Activated CD8-positive, alpha-beta T cell treated with anti-CD3 and anti-CD28 coated beads, Interleukin-2, amount 10 ng/mL, durations not matched to agents 7 days and 5 days (primary cell): ENCODE results near the gene NF1. TPM values are rescaled to one million over a fixed set of nuclear protein-coding genes. Genes with fewer than 3 reads are reported as not detected.

Source experiments
- ATAC-seq: fragments of 150-1000 bp; cut with Tn5 transposase; one replicate; pipeline ENCODE4 v1.10.0; 2021; ENCODE audit warnings: moderate library complexity
- CTCF ChIA-PET: fragments of 350-600 bp; sonication (Branson Sonifier 250); formaldehyde crosslinking; loops from one replicate; lab custom pipeline; 2021; ENCODE audit warnings: antibody characterized with exemption; lab: Charles Lee
- POLR2A ChIA-PET: fragments of 350-600 bp; sonication (Branson Sonifier 250); formaldehyde crosslinking; loops from one replicate; lab custom pipeline; 2021; ENCODE audit warnings: antibody characterized with exemption; lab: Charles Lee
- DNase-seq: peaks from one replicate; pipeline ENCODE4 v3.0.0-alpha.2; 2020
- H3K27ac Mint-ChIP-seq: one replicate; pipeline ENCODE4 v1.8.0; 2021; ENCODE audit warnings: mild to moderate bottlenecking, mixed read lengths
- H3K27me3 Mint-ChIP-seq: one replicate; pipeline ENCODE4 v1.8.0; 2021; ENCODE audit warnings: low read depth, mixed read lengths
- H3K36me3 Mint-ChIP-seq: one replicate; pipeline ENCODE4 v1.8.0; 2021; ENCODE audit warnings: low read depth, mixed read lengths
- H3K4me1 Mint-ChIP-seq: one replicate; pipeline ENCODE4 v1.8.0; 2021; ENCODE audit warnings: low read depth, mixed read lengths
- H3K4me3 Mint-ChIP-seq: one replicate; pipeline ENCODE4 v1.8.0; 2021; ENCODE audit warnings: mild to moderate bottlenecking, mixed read lengths
- H3K9me3 Mint-ChIP-seq: one replicate; pipeline ENCODE4 v1.8.0; 2022; ENCODE audit warnings: mixed read lengths; ENCODE audit not compliant: insufficient read depth
- total RNA-seq, 2 experiments: library from RNA; stranded (reverse); gene quantifications; one replicate each; pipeline ENCODE4 v1.2.3, GENCODE V29; 2021

The NF1 gene
- total RNA-seq, 2 experiments from 2014 or later = 16.7 to 17.4 TPM

DNA sequence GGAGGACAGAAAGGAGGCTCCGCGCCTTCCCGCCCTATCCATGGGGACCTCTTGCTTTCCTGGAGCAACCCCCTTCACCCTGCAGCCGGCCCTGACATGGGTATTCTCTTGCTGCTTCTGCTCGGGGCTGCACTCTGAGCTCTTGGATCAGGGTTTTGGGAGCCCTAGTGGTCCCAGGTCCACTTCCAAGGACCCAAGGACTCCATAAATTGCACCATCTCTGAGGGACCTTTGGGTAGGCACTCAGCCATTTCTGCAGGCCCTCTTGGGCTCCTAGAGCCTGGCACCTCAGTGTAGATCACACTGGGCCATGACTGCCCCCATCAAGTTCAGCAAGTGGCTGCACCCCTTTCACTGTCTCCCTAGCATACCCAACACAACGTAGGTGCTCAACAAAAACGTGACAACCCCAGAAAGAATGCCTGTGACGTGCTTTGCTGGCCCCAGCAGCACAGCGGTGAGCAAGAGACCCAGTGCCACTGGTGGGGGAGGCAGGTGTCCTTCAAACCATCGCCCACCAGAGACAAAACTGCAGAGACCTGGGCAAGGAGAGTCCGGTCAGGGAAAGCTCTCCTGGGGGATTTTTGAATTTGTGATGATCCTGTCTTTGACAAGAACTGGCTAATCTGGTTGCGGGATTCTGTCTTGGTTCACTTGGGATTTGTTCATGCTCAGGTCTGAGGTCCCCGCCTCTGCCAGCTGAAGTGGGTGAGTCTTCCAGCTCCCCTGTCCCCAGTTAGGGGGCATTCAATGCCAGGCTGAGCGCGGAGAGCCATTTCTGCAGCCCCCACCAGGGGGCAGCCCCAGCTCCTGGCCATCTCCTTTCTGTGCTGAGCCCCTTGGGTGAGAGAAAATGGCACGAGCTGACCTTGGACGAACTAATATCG is 294.2 kb downstream of the NF1 start:
- H3K4me3 Mint-ChIP-seq = no peak overlapping the region
- H3K27ac Mint-ChIP-seq = no peak overlapping the region
- DNase-seq = peak; percentile 54
- H3K9me3 Mint-ChIP-seq = no peaks in the 10 kb centered on the region
- ATAC-seq = peak; percentile 43
- ChIA-PET POLR2A (no interaction called here), CTCF (interaction anchor here (0.7 to 3.2 kb wide), 24 partner anchors 9 to 454 kb away, joined by 3 to 23 read pairs (median 4); no protein-coding TSS in a partner anchor)
- H3K4me1 Mint-ChIP-seq = peaks cover 9% of the 10 kb centered on the region
- H3K36me3 Mint-ChIP-seq = no peaks in the 10 kb centered on the region
- H3K27me3 Mint-ChIP-seq = peaks cover 42% of the 10 kb centered on the region

DNA sequence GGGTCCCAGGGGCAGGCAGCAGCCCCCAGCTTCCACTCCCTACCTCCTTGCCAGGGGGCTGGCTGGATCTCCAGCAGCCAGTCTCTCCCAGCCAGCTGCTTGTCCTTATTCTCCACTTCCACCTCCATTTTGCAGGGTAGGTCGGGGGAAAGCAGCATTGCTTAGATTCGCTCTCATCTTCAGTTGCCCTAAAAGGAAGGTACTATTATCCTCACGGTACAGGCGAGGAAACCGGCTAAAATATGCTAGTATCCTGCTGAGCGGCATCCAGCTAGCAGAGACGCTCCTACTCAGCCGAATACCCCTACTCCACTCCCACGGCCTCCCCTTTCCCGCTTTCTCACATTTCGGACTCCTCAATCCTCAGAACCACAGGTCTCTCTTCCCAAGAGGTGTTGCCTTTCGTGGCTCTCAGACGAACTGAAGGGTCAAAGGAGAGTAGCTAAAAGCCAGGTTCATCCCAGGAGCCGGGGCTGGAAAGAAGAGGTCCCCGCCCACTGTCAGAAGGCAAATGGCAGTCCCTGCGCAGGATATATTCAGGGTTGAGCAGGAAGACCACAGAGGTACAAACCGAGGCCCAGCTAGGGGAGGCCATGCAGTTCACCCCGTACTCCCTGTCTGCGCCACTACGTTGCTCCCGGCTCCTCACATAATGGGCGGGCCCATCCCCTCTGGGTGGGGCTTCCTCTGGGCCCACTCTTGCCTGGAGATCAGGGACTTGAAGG is 295.0 kb downstream of the NF1 start:
- no peak overlapping the region for H3K27ac Mint-ChIP-seq
- POLR2A ChIA-PET = no interaction called here
- DNase-seq = no peak
- H3K4me1 Mint-ChIP-seq = peaks cover 9% of the 10 kb centered on the region
- H3K36me3 Mint-ChIP-seq = no peaks in the 10 kb centered on the region
- CTCF ChIA-PET = interaction anchor here (0.7 to 3.2 kb wide), 24 partner anchors 10 to 453 kb away, joined by 3 to 23 read pairs (median 4); no protein-coding TSS in a partner anchor
- no peak for ATAC-seq
- no peaks in the 10 kb centered on the region for H3K9me3 Mint-ChIP-seq
- H3K27me3 Mint-ChIP-seq = peaks cover 49% of the 10 kb centered on the region
- no peak overlapping the region for H3K4me3 Mint-ChIP-seq

DNA sequence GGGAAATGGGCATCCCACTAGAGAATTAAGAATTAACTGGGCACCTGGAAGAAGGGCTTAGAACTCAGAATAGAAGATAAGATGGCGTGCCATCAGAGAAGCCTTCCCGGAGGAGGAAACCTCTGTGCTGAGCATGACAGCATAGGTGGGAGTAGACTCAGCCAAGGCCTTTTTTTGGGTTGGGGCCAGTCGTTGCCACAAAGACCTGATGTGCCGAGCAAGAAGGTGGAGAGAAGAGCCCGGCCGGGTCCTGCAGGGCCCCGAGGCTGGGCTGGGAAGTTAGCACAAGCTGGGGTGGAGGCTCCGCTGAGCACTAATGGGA is 295.6 kb downstream of the NF1 start:
- Mint-ChIP-seq H3K4me3 (peak overlapping the region; percentile 37), H3K27me3 (peaks cover 52% of the 10 kb centered on the region), H3K9me3 (no peaks in the 10 kb centered on the region), H3K27ac (no peak overlapping the region), H3K36me3 (no peaks in the 10 kb centered on the region), H3K4me1 (peaks cover 9% of the 10 kb centered on the region)
- CTCF ChIA-PET = interaction anchor here (1.9 to 3.2 kb wide), 4 partner anchors 119 to 452 kb away, joined by 9 to 23 read pairs (median 11); no protein-coding TSS in a partner anchor
- no peak for DNase-seq
- POLR2A ChIA-PET = no interaction called here
- no peak for ATAC-seq

DNA sequence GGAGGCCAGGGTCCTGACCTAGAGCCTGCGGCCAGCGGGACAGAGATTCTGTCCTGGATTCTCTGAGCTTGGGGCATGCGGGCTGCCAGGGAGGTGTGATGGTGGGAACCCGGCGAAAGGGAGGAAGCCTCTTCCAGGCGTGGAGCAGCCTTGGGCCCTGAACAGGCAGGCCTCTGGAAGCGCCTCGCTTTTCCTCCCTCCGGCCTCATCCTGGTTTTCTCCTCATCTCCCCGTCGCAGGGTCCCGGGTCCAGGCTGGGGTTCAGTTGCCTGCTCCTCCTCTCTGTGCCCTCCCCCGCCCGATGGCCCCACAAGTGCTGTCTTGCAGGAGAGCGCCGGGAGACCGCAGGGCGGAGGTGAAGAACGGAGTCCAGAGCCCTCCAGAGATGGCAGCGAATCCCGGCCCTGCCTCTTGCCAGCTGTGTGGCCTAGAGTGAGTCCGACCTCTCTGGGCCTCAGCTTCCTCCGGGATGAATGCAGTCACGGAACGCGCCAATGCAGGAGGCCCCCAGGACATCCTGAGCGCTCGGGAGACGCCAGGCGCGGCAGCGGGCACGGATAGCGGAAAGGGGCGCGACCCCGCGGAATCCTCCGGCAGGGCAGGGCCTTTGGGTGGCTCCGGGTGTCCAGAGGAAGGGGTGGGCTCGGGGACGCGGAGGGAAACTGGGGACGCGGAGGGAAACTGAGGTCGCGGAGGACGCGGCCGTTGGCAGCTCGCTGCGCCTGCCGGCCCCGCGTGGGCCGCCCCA is 296.1 kb downstream of the NF1 start:
- peaks cover 9% of the 10 kb centered on the region for H3K4me1 Mint-ChIP-seq
- no peaks in the 10 kb centered on the region for H3K9me3 Mint-ChIP-seq
- ChIA-PET POLR2A (no interaction called here), CTCF (interaction anchor here (2.3 to 3.2 kb wide), 3 partner anchors 134 to 452 kb away, joined by 9 to 23 read pairs (median 13); no protein-coding TSS in a partner anchor)
- H3K36me3 Mint-ChIP-seq = no peaks in the 10 kb centered on the region
- peak overlapping the region; percentile 51 for H3K4me3 Mint-ChIP-seq
- DNase-seq (no peak), ATAC-seq (peak; percentile 11)
- peaks cover 54% of the 10 kb centered on the region for H3K27me3 Mint-ChIP-seq
- H3K27ac Mint-ChIP-seq = no peak overlapping the region

DNA sequence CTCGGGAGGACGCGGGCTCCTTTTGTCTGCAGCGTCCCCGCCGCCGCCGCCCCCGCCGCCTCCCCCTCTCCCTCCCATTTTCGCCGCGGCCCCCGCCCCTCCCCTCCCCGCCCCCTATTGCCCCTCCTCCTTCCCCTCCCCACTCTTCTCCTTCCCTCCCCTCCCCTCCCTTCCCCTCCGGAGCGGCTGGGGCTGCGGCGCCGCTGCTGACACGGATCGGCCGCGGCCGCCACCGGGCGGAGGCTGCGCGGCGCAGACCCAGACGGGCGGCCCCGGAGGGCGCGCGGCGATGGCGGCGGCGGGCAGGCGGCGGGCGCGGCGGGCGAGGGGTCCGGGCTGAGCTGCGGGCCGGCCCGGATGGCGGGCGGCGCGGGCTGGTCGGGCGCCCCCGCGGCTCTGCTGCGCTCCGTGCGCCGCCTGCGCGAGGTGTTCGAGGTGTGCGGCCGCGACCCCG is 296.7 kb downstream of the NF1 start, which contains the start of gene RAB11FIP4:
Gene RAB11FIP4, plus strand, starts transcription at position 180 of the 454 bp plus-strand sequence. Its CDS starts 178 bp downstream, at position 358.
- Mint-ChIP-seq H3K36me3 (no peaks in the 10 kb centered on the region), H3K27ac (no peak within 1 kb of the TSS), H3K9me3 (no peaks in the 10 kb centered on the region), H3K4me1 (peaks cover 9% of the 10 kb centered on the region), H3K27me3 (peaks cover 54% of the 10 kb centered on the region), H3K4me3 (peak within 1 kb of the TSS; percentile 51)
- ChIA-PET POLR2A (no interaction called here), CTCF (no interaction called here)
- DNase-seq (no peak), ATAC-seq (peak; percentile 65)

DNA sequence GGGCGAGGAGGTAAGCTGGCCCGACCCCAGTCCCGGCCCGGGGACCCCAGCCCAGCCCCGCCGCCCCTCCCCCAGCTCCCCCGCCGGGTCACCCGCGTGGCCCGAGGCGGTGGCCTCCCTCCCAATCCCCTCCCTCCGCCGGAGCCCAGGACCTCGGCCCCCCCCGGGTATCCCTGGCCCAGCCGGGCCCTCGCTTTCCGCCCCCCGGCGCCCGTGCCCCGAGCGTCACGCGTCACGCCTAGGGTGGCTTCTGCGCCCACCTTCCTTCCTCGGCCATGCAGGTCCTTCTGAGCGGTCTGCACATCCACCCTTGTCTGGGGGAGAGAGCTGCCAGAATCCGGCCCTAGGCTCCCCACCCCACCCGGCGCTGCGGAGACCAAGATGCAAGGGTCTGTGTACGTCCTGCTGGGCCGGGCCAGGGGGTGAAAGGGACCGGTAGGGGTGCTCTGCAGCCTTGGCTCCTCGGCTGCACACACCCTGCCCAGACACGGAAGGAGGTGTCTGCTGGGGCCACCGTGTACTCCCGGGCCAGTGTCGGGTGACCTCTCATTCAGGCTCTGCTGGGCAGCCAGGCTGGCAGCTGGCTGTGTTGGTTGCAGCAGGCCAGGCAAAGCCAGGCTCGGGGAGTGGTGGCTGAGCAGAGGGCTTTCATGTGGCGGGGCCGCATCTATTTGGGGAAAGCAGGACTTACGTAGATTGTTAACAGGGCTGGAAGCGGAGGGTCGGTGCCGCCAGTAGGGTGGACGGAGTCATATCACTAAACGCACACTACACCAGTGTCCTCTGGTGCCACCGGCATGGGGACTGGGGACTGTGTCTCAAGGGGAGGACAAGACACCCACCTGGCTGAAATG is 297.5 kb downstream of the NF1 start:
- Mint-ChIP-seq H3K4me3 (peak overlapping the region; percentile 47), H3K27ac (no peak overlapping the region), H3K4me1 (peaks cover 9% of the 10 kb centered on the region), H3K36me3 (no peaks in the 10 kb centered on the region), H3K27me3 (peaks cover 54% of the 10 kb centered on the region), H3K9me3 (no peaks in the 10 kb centered on the region)
- CTCF ChIA-PET = no interaction called here
- no peak for DNase-seq
- no peak for ATAC-seq
- POLR2A ChIA-PET = no interaction called here

DNA sequence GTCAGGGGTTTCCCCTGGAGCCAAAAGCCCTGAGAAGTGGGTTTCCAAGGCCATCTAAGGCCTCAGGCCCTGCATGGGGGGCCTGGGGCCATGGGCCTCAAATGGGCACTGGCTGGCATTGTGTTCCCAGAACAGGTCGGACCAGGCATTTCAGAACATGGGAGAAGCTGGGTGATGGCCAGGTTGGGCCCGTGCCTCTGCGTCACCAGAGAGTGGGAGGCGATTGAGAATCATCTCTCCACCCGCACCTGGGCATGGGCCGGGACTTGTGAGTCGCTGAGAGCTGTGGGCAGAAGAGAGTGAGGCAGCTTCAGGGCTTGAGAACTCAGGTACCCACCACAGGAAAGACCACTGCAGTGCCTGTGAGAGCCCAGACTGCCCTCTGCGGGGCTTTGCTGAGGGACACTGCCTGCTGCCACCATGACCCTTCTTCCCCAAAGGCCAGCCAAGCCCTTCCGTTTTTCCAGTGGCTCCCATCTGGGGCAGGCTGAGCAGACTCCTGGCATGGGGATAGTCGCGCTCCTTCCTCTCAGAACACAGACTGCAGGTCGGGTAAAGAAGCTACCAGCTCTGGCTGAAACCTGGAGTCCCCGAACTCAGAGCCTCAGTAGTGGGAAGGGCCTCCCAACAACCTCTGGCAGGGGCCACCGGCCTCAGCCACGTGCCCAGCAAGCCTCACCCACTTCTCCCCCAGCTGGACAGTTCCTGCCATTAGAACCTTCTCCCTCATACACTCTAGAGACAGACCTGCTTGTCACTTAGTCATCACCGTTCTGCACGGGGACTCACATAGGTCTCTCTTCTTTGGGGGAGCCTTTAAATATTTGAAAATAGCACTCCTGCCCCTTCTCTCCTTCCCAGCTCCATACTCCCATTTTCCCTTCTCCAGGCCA is 298.3 kb downstream of the NF1 start:
- peaks cover 57% of the 10 kb centered on the region for H3K27me3 Mint-ChIP-seq

DNA sequence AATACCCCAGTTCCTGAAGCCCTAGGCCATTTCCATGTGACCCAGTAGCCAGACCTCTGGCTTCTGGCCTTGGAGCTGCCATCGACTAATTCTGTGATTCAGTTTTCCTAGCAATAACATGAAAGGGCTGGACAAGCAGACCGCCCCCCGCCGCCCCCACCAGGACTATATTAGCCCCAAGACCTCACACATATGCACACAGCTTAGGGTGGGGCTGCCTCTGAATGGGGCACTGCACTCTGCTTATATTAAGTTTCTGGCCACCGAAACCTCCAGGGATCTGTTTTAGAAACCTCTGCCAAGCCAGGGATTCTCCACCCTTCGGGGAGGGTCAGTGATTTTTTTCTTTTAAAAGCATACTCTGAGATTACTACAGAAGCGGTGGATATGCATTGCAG is 299.0 kb downstream of the NF1 start:
- CTCF ChIA-PET = no interaction called here
- Mint-ChIP-seq H3K27me3 (peaks cover 54% of the 10 kb centered on the region), H3K27ac (no peak overlapping the region), H3K4me1 (peaks cover 9% of the 10 kb centered on the region), H3K4me3 (no peak overlapping the region), H3K9me3 (no peaks in the 10 kb centered on the region), H3K36me3 (no peaks in the 10 kb centered on the region)
- POLR2A ChIA-PET = no interaction called here
- ATAC-seq (no peak), DNase-seq (no peak)

More for the DNA sequence above, 298.3 kb downstream of the NF1 start:
- CTCF ChIA-PET = no interaction called here
- no peaks in the 10 kb centered on the region for H3K36me3 Mint-ChIP-seq
- H3K27ac Mint-ChIP-seq = no peak overlapping the region
- POLR2A ChIA-PET = no interaction called here
- ATAC-seq (no peak), DNase-seq (no peak)
- peaks cover 9% of the 10 kb centered on the region for H3K4me1 Mint-ChIP-seq
- no peak overlapping the region for H3K4me3 Mint-ChIP-seq
- no peaks in the 10 kb centered on the region for H3K9me3 Mint-ChIP-seq

DNA sequence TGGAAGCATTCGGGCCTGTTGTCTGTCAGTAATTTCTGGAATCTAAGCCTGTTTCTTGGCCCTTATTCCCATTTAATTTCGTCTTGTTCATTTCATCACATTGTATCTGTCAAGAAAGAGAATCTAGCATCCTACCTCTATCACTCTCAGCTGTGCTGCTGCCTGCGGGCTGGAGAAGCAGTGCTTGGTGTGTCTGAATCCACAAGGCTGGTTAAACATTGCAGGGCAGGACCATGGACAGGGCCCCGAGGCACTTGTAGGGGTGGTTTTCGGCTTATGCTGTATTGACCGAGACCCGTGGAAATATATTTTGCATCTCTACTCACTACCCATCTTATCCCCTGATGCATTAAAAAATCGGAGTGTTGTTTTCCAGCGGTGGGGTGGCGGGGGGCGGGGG is 299.8 kb downstream of the NF1 start:
- peaks cover 49% of the 10 kb centered on the region for H3K27me3 Mint-ChIP-seq

DNA sequence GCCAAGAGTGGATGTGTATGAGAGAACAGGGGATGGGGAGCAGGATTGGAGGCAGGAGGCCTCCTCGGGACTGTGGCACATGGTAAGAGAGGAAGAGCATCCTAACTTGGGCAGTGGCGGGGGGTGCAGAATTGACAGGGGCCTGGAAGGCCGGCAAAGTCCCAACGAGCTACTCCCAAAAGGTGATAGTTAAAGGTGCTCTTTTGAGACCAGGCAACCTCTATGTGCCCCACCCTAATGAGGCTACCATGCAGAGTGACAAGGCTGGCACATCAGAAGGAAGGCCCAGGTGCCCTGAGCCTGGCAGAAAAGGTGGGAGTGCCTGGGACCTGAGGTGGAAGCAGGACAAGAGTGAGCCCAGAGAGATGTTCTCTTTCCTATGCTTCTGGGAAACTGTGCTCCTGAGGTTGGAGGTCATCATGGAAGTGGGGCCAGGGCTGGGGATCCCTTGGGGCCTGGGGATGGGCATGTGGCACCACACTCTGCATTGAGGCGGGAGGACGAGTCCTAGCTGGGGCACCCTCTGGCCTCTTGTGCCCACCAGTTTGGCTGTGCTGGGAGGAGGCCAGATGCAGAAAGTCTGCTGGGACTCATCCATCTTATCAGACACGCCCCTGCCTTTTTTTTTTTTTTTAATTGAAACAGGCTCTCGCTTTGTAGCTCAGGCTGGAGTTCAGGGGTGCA is 302.6 kb downstream of the NF1 start:
- POLR2A ChIA-PET = no interaction called here
- no peaks in the 10 kb centered on the region for H3K9me3 Mint-ChIP-seq

More for the DNA sequence above, 299.8 kb downstream of the NF1 start:
- ATAC-seq (no peak), DNase-seq (peak; percentile 77)
- no peak overlapping the region for H3K4me3 Mint-ChIP-seq
- peaks cover 9% of the 10 kb centered on the region for H3K4me1 Mint-ChIP-seq
- CTCF ChIA-PET = no interaction called here
- POLR2A ChIA-PET = no interaction called here
- no peaks in the 10 kb centered on the region for H3K36me3 Mint-ChIP-seq
- H3K27ac Mint-ChIP-seq = no peak overlapping the region
- H3K9me3 Mint-ChIP-seq = no peaks in the 10 kb centered on the region

More for the DNA sequence above, 302.6 kb downstream of the NF1 start:
- peaks cover 30% of the 10 kb centered on the region for H3K27me3 Mint-ChIP-seq
- ATAC-seq (no peak), DNase-seq (no peak)
- H3K27ac Mint-ChIP-seq = no peak overlapping the region
- CTCF ChIA-PET = no interaction called here
- H3K36me3 Mint-ChIP-seq = no peaks in the 10 kb centered on the region
- H3K4me3 Mint-ChIP-seq = no peak overlapping the region
- peaks cover 2% of the 10 kb centered on the region for H3K4me1 Mint-ChIP-seq
